Nephron progenitor cell (in vitro differentiated cells): ENCODE measurements around the gene MMP17.

Experiments
- DNase-seq: peaks from one replicate; pipeline ENCODE4 v3.0.0; 2021
- H3K27ac Mint-ChIP-seq: 2 replicates; pipeline ENCODE4 v1.8.0; 2021; ENCODE audit warnings: mild to moderate bottlenecking, moderate library complexity, mixed read lengths
- H3K27me3 Mint-ChIP-seq: 2 replicates; pipeline ENCODE4 v1.8.0; 2021; ENCODE audit warnings: mild to moderate bottlenecking, low read depth, mixed read lengths; ENCODE audit not compliant: poor library complexity
- H3K36me3 Mint-ChIP-seq: 2 replicates; pipeline ENCODE4 v1.8.0; 2021; ENCODE audit warnings: low read depth, mixed read lengths
- H3K4me1 Mint-ChIP-seq: 2 replicates; pipeline ENCODE4 v1.8.0; 2021; ENCODE audit warnings: mixed read lengths
- H3K4me3 Mint-ChIP-seq: 2 replicates; pipeline ENCODE4 v1.8.0; 2021; ENCODE audit warnings: mild to moderate bottlenecking, moderate library complexity, mixed read lengths
- H3K9me3 Mint-ChIP-seq: 2 replicates; pipeline ENCODE4 v1.8.0; 2021; ENCODE audit warnings: mild to moderate bottlenecking, moderate library complexity, mixed read lengths
- TF ChIP-seq, protein P1 (sequence below): fragments of 200-600 bp; sonication (generic); IDR thresholded peaks from 2 replicates; pipeline ENCODE4 v1.5.0; 2021; ENCODE audit warnings: antibody characterized with exemption

MMP17 gene

DNA sequence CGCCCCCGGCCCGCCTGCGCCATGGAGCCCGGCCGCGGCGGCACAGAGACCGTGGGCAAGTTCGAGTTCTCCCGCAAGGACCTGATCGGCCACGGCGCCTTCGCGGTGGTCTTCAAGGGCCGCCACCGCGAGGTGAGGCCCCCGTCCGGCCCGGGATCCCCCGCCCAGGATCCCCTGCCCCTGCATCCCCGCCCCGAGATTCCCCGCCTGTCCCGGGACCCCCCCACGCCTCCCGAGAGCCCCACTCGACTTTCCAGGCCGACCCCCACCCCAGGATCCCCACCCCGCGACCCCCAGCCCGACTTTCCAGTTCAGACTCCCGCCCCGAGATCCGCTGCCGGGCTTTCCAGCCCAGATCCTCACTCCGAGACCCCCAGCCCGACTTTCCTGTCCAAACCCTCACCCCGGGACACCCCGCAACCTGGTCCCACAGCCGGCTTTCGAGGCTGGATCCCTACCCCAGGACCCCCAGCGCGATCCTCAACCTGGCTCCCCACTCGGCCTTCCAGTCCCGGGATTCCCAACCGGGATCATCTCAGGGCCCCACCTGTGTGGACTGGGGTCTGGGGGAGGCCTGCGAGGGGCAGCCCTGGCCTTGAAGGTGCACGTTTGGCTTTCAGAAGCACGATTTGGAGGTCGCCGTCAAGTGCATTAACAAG lies 66.9 kb downstream of the MMP17 start:
- peak; percentile 38 for DNase-seq
- no peaks in the 10 kb centered on the region for H3K9me3 Mint-ChIP-seq
- peak overlapping the region; percentile 88 for H3K4me3 Mint-ChIP-seq
- peaks cover 26% of the 10 kb centered on the region for H3K4me1 Mint-ChIP-seq
- TF ChIP-seq, protein P1, sequence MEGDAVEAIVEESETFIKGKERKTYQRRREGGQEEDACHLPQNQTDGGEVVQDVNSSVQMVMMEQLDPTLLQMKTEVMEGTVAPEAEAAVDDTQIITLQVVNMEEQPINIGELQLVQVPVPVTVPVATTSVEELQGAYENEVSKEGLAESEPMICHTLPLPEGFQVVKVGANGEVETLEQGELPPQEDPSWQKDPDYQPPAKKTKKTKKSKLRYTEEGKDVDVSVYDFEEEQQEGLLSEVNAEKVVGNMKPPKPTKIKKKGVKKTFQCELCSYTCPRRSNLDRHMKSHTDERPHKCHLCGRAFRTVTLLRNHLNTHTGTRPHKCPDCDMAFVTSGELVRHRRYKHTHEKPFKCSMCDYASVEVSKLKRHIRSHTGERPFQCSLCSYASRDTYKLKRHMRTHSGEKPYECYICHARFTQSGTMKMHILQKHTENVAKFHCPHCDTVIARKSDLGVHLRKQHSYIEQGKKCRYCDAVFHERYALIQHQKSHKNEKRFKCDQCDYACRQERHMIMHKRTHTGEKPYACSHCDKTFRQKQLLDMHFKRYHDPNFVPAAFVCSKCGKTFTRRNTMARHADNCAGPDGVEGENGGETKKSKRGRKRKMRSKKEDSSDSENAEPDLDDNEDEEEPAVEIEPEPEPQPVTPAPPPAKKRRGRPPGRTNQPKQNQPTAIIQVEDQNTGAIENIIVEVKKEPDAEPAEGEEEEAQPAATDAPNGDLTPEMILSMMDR = no peak
- no peak overlapping the region for H3K27ac Mint-ChIP-seq
- H3K36me3 Mint-ChIP-seq = peaks cover 7% of the 10 kb centered on the region
- H3K27me3 Mint-ChIP-seq = peaks cover 4% of the 10 kb centered on the region

DNA sequence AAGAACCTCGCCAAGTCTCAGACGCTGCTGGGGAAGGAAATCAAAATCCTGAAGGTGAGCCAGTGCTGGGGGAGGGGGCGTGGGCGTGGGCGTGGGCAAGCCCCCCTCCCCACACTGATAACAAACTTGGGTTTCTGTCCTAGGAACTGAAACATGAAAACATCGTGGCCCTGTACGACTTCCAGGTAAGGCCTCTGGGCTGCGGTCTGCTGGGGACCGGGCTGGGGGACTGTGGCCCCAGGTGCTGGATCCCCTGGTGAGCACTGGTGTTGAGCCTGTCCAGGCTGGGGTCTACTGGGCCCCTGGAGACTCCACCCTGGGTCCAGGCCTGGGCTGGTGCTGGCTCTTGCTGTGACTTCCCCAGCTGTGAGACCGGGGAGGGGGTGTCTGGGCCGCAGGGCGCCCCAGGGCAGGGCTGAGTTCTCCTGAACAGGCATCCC lies 67.5 kb downstream of the MMP17 start:
- Mint-ChIP-seq H3K27me3 (peaks cover 2% of the 10 kb centered on the region), H3K4me1 (peaks cover 29% of the 10 kb centered on the region), H3K36me3 (peaks cover 7% of the 10 kb centered on the region), H3K9me3 (no peaks in the 10 kb centered on the region), H3K4me3 (peak overlapping the region; percentile 88), H3K27ac (no peak overlapping the region)
- DNase-seq = no peak
- TF ChIP-seq, protein P1 = no peak

DNA sequence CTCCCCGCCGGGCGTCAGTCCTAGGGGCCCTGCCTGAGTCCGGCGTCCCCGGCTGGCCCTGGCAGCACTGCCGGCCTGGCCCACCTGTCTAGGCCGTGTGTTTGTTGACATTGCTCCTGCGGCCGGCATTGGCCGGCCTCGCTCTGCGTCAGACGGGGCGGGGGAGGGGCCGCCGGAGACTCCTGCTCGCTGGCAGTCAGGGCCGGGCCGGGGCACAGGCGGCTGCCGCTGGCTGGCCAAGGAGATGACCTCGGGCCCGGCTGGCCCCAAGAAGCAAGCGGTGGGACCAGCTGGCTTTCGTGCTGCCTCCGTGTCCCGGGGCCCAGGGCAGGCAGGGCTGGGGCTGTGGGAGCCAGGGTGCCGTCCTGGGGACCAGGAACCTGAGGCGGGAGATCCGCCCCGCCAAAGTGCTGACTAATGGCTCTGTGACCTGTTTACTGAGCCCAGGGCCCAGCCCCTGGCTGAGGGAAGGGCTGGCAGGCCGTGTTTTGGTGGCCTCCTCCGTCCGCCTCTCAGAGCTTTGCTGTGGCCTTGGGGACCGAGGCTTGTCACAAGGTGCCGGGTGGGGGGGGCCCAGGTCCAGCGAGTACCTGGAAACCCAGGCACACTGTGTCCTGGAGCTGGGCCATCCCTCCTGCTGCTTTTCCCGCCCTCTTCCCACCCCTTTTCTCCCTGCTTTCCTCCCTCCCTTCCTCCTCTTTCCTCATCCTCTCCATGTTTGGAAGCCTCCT lies 68.1 kb downstream of the MMP17 start:
- Mint-ChIP-seq H3K9me3 (no peaks in the 10 kb centered on the region), H3K4me1 (peaks cover 29% of the 10 kb centered on the region), H3K4me3 (peak overlapping the region; percentile 88), H3K27me3 (peaks cover 2% of the 10 kb centered on the region), H3K27ac (no peak overlapping the region), H3K36me3 (peaks cover 7% of the 10 kb centered on the region)
- DNase-seq = peak; percentile 87
- TF ChIP-seq, protein P1 = no peak

DNA sequence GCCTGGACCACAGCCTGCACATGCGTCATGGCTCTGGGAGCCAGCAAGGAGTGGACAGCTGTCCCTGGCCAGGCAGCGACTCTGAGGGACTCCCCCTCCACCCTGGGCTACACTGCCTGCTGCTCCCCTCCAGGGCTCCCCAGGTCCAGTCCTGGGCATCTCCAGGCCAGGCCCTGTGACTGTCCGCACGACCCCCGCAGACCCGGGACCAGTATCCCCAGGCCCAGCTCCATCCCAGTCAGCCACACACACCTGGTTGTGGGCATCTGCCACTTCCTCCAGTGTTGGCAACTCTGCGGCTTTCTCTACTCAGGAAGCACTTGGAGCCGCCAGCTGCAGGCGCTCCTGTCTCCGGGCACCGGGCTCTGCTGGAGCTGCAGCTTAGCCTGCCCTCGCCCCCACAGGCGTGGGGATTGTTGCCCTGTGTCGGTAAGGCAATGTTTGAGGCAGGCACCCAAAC lies 68.6 kb downstream of the MMP17 start:
- H3K27ac Mint-ChIP-seq = no peak overlapping the region
- peaks cover 7% of the 10 kb centered on the region for H3K36me3 Mint-ChIP-seq
- peaks cover 2% of the 10 kb centered on the region for H3K27me3 Mint-ChIP-seq
- no peak for DNase-seq
- H3K9me3 Mint-ChIP-seq = no peaks in the 10 kb centered on the region
- peak overlapping the region; percentile 88 for H3K4me3 Mint-ChIP-seq
- TF ChIP-seq, protein P1 = no peak
- peaks cover 29% of the 10 kb centered on the region for H3K4me1 Mint-ChIP-seq

DNA sequence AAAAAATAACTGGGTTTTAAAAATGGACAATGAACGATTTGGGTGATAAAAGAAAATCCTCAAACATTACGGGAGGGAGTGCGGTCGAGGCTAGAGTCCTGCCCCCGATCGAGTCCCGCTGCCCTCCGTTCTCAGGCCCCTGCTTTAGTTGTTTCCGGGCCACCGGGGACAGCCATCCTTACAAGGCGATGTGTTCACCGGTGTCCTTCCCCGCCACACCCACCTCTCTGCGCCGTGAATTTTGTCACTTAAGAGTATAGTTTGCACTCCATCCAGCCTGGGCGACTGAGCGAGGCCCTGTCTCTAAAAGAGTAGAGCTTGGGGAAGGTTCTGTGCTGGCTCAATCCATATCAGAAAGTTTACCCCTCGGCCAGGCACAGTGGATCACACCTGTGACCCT lies 69.1 kb downstream of the MMP17 start:
- peaks cover 7% of the 10 kb centered on the region for H3K36me3 Mint-ChIP-seq
- no peaks in the 10 kb centered on the region for H3K9me3 Mint-ChIP-seq
- no peak for DNase-seq
- peaks cover 29% of the 10 kb centered on the region for H3K4me1 Mint-ChIP-seq
- H3K27me3 Mint-ChIP-seq = peaks cover 2% of the 10 kb centered on the region
- no peak overlapping the region for H3K27ac Mint-ChIP-seq
- H3K4me3 Mint-ChIP-seq = peak overlapping the region; percentile 65
- TF ChIP-seq, protein P1 = no peak
